Inflammatory macrophage treated with lipopolysaccharide for 4 hours (primary cell): ENCODE results near the gene TUBAL3.

Experiments
- DNase-seq: peaks from one replicate; pipeline ENCODE4 v3.0.0-alpha.2; 2020

The TUBAL3 gene

GRCh38 chr10:5404208-5405041 lies at the start of gene TUBAL3:
TUBAL3 (minus strand) TSS chr10:5404828; CDS start chr10:5404792, 36 bp downstream.
- no peak for DNase-seq

- DNase-seq, result no peak
Measured at GRCh38 chr10:5453749-5454489, 49.3 kb upstream of the TUBAL3 start.

GRCh38 chr10:5450605-5451384 lies 46.2 kb upstream of the TUBAL3 start:
- DNase-seq, result no peak

GRCh38 chr10:5449823-5450222 lies 45.2 kb upstream of the TUBAL3 start:
- peak; percentile 60 for DNase-seq

GRCh38 chr10:5449227-5449626 lies 44.6 kb upstream of the TUBAL3 start:
- no peak for DNase-seq

- no peak for DNase-seq
Measured at GRCh38 chr10:5448333-5449001, 43.8 kb upstream of the TUBAL3 start.

- DNase-seq, result no peak
Measured at GRCh38 chr10:5447611-5448071, 43.0 kb upstream of the TUBAL3 start.

- DNase-seq, result no peak
Measured at GRCh38 chr10:5447056-5447455, 42.4 kb upstream of the TUBAL3 start.

GRCh38 chr10:5446390-5446926 lies 41.8 kb upstream of the TUBAL3 start:
- peak; percentile 65 for DNase-seq

- DNase-seq, result no peak
Measured at GRCh38 chr10:5445006-5445405, 40.4 kb upstream of the TUBAL3 start.

- no peak for DNase-seq
Measured at GRCh38 chr10:5443429-5443828, 38.8 kb upstream of the TUBAL3 start.

GRCh38 chr10:5442990-5443370 lies 38.4 kb upstream of the TUBAL3 start:
- DNase-seq, result no peak

GRCh38 chr10:5442065-5442989 lies 37.7 kb upstream of the TUBAL3 start:
- DNase-seq, result peak; percentile 50

GRCh38 chr10:5441106-5441505 lies 36.5 kb upstream of the TUBAL3 start:
- DNase-seq, result no peak

GRCh38 chr10:5440206-5440605 lies 35.6 kb upstream of the TUBAL3 start:
- no peak for DNase-seq

GRCh38 chr10:5435328-5435727 lies 30.7 kb upstream of the TUBAL3 start:
- DNase-seq, result no peak

- DNase-seq, result peak; percentile 41
Measured at GRCh38 chr10:5434017-5434753, 29.6 kb upstream of the TUBAL3 start.

GRCh38 chr10:5433182-5433581 lies 28.6 kb upstream of the TUBAL3 start:
- no peak for DNase-seq

GRCh38 chr10:5428133-5428532 lies 23.5 kb upstream of the TUBAL3 start:
- no peak for DNase-seq

- no peak for DNase-seq
Measured at GRCh38 chr10:5424751-5425150, 20.1 kb upstream of the TUBAL3 start.

GRCh38 chr10:5423771-5424170 lies 19.1 kb upstream of the TUBAL3 start:
- DNase-seq, result no peak
